Activated naive CD4-positive, alpha-beta T cell (primary cell): ENCODE results near the gene ARHGAP4.

Source experiments
- DNase-seq, 4 experiments: peaks; one replicate each; lab custom pipeline; 2025; lab: John Stamatoyannopoulos, UW

Gene ARHGAP4

GRCh38 chrX:153927672-153927921, 1.5 kb upstream of the ARHGAP4 start:
- peak in 1 of 4 experiments; percentile 46 for DNase-seq

GRCh38 chrX:153926858-153927671, 1.0 kb upstream of the ARHGAP4 start:
- DNase-seq: peak; percentile 21 to 72 (median 50)

GRCh38 chrX:153926552-153926857, 441 bp upstream of the ARHGAP4 start:
- DNase-seq: no peak

GRCh38 chrX:153925387-153925738, 701 bp downstream of the ARHGAP4 start:
- DNase-seq: no peak

GRCh38 chrX:153924149-153924861, 1.8 kb downstream of the ARHGAP4 start:
- DNase-seq: peak in 1 of 4 experiments; percentile 26

GRCh38 chrX:153922932-153923857, 2.9 kb downstream of the ARHGAP4 start:
- DNase-seq: no peak

GRCh38 chrX:153921511-153922446, 4.3 kb downstream of the ARHGAP4 start:
- no peak for DNase-seq

- no peak for DNase-seq
These were observed 5.0 kb downstream of the ARHGAP4 start for GRCh38 chrX:153921070-153921469.

GRCh38 chrX:153920546-153920945, 5.5 kb downstream of the ARHGAP4 start:
- no peak for DNase-seq

GRCh38 chrX:153919281-153919680, 6.8 kb downstream of the ARHGAP4 start:
- DNase-seq: no peak

GRCh38 chrX:153917869-153918268, 8.2 kb downstream of the ARHGAP4 start:
- DNase-seq: no peak

GRCh38 chrX:153913701-153914100, 12.4 kb downstream of the ARHGAP4 start:
- DNase-seq: no peak

GRCh38 chrX:153913211-153913610, 12.9 kb downstream of the ARHGAP4 start:
- no peak for DNase-seq

GRCh38 chrX:153911798-153912197, 14.3 kb downstream of the ARHGAP4 start:
- no peak for DNase-seq

GRCh38 chrX:153910446-153910845, 15.6 kb downstream of the ARHGAP4 start:
- no peak for DNase-seq

- DNase-seq: no peak
These were observed 16.1 kb downstream of the ARHGAP4 start for GRCh38 chrX:153909980-153910360.

GRCh38 chrX:153909024-153909979, 16.8 kb downstream of the ARHGAP4 start:
- no peak for DNase-seq

GRCh38 chrX:153908219-153908860, 17.7 kb downstream of the ARHGAP4 start:
- DNase-seq: no peak

GRCh38 chrX:153907456-153907855, 18.6 kb downstream of the ARHGAP4 start:
- DNase-seq: no peak
